ENCODE measurements around the gene DNAJB6.

The DNAJB6 gene

GRCh38 chr7:157411580-157411979, 74.8 kb downstream of the DNAJB6 start:
- peak; percentile 35 for ATAC-seq
- TF ChIP-seq SNAI2 (CRISPR knock-in tag; IDR thresholded peaks at IDR 0.05) (no peak), ZC3H10 (CRISPR knock-in tag; IDR thresholded peaks at IDR 0.05) (no peak), TCF4 (CRISPR knock-in tag; IDR thresholded peaks at IDR 0.05; ENCODE audit: borderline replicate concordance) (no peak), OSR1 (CRISPR knock-in tag; IDR thresholded peaks at IDR 0.05) (no peak), GLIS3 (CRISPR knock-in tag; IDR thresholded peaks at IDR 0.05) (no peak), ZFP3 (CRISPR knock-in tag; IDR thresholded peaks at IDR 0.05) (no peak), ISL1 (CRISPR knock-in tag; IDR thresholded peaks at IDR 0.05) (no peak), ZFP30 (CRISPR knock-in tag; IDR thresholded peaks at IDR 0.05) (no peak), ZNF70 (CRISPR knock-in tag; IDR thresholded peaks at IDR 0.05) (no peak), PPARA (CRISPR knock-in tag; IDR thresholded peaks at IDR 0.05; ENCODE audit: borderline replicate concordance) (no peak), ZNF565 (CRISPR knock-in tag; conservative IDR thresholded peaks at IDR 0.05; ENCODE audit: low read depth) (no peak), TOX (CRISPR knock-in tag; IDR thresholded peaks at IDR 0.05; ENCODE audit: borderline replicate concordance) (no peak)

GRCh38 chr7:157412021-157412443, 75.2 kb downstream of the DNAJB6 start:
- no peak for TF ChIP-seq CSRNP3 (CRISPR knock-in tag; IDR thresholded peaks at IDR 0.05)
- TF ChIP-seq TOX (CRISPR knock-in tag; IDR thresholded peaks at IDR 0.05; ENCODE audit: borderline replicate concordance) = no peak
- TF ChIP-seq BACH2 (CRISPR knock-in tag; IDR thresholded peaks at IDR 0.05; ENCODE audit: borderline replicate concordance) = no peak
- TF ChIP-seq TCF4 (CRISPR knock-in tag; IDR thresholded peaks at IDR 0.05; ENCODE audit: borderline replicate concordance) = no peak
- peak; percentile 61 for ATAC-seq

GRCh38 chr7:157412491-157413180, 75.8 kb downstream of the DNAJB6 start:
- ATAC-seq = no peak
- TF ChIP-seq TOX (CRISPR knock-in tag; IDR thresholded peaks at IDR 0.05; ENCODE audit: borderline replicate concordance) (no peak), TCF4 (CRISPR knock-in tag; IDR thresholded peaks at IDR 0.05; ENCODE audit: borderline replicate concordance) (no peak), ARNTL (CRISPR knock-in tag; IDR thresholded peaks at IDR 0.05; ENCODE audit: borderline replicate concordance, low read depth) (no peak), POU6F1 (CRISPR knock-in tag; IDR thresholded peaks at IDR 0.05; ENCODE audit: borderline replicate concordance, low read depth) (no peak), SNAI2 (CRISPR knock-in tag; IDR thresholded peaks at IDR 0.05) (no peak), TSHZ2 (CRISPR knock-in tag; IDR thresholded peaks at IDR 0.05) (no peak), PATZ1 (CRISPR knock-in tag; IDR thresholded peaks at IDR 0.05; ENCODE audit: borderline replicate concordance) (no peak), ISL1 (CRISPR knock-in tag; IDR thresholded peaks at IDR 0.05) (no peak)

- no peak for ATAC-seq
- TF ChIP-seq ZNF8 (CRISPR knock-in tag; IDR thresholded peaks at IDR 0.05) = no peak
Observed at GRCh38 chr7:157413881-157414701, 77.3 kb downstream of the DNAJB6 start.

Data from SK-N-SH treated with all-trans-retinoic acid at 6 μM for 48 hours (cell line).